Endothelial cell of umbilical vein (primary cell): ENCODE results near the gene UHRF1. TPM values are rescaled to one million over a fixed set of nuclear protein-coding genes. Genes with fewer than 3 reads are reported as not detected.

Experiments
- BruUV-seq: library from RNA; stranded (reverse); fragments of 400-500 nt; replicated peaks from 2 replicates; lab custom pipeline; 2021; lab: Mats Ljungman, UMichigan
- CTCF ChIA-PET: fragments of 300-600, 350-600 bp; sonication (Branson Sonifier 250); formaldehyde crosslinking; loops from one replicate; lab custom pipeline; 2021; ENCODE audit warnings: antibody characterized with exemption, inconsistent platforms; lab: Charles Lee
- POLR2A ChIA-PET: fragments of 300-600, 350-600 bp; sonication (Branson Sonifier 250); formaldehyde crosslinking; loops from one replicate; lab custom pipeline; 2021; ENCODE audit warnings: antibody characterized with exemption, inconsistent platforms; lab: Charles Lee
- DNase-seq: peaks from one replicate; pipeline ENCODE4 v3.0.0-alpha.2; 2011; ENCODE audit warnings: low read depth, low spot score
- FAIRE-seq: peaks from 2 replicates; lab custom pipeline; 2011; peaks lifted over from hg19 to GRCh38; lab: Jason Lieb, UNC
- H2AFZ ChIP-seq: 2 replicates; pipeline ENCODE4 v1.6.0; 2012; ENCODE audit warnings: low read depth, low read length, control low read depth, inconsistent platforms
- H3K27ac ChIP-seq: 2 replicates; pipeline ENCODE4 v1.5.1; 2011; ENCODE audit warnings: low read depth, mild to moderate bottlenecking, control low read depth, low read length, moderate library complexity; ENCODE audit not compliant: insufficient read depth
- H3K27me3 ChIP-seq, 2 experiments: 2 replicates each; pipeline versions ENCODE4 v1.6.0 to v1.6.1; 2011; ENCODE audit warnings: low read length in 2 of 2, mixed read lengths in 1 of 2; ENCODE audit not compliant: control insufficient read depth in 2 of 2, insufficient read depth in 2 of 2
- H3K36me3 ChIP-seq, 2 experiments: 2 replicates in 1 of 2; 3 replicates in 1 of 2; pipeline ENCODE4 v1.5.1; 2011; ENCODE audit warnings: low read length in 2 of 2, mild to moderate bottlenecking in 1 of 2, moderate library complexity in 1 of 2; ENCODE audit not compliant: control insufficient read depth in 2 of 2, insufficient read depth in 2 of 2; ENCODE audit errors: extremely low read depth in 1 of 2
- H3K4me1 ChIP-seq: 3 replicates; pipeline ENCODE4 v1.5.1; 2011; ENCODE audit warnings: mild to moderate bottlenecking, low read length; ENCODE audit not compliant: control insufficient read depth, insufficient read depth; ENCODE audit errors: extremely low read depth
- H3K4me2 ChIP-seq: 2 replicates; pipeline ENCODE4 v1.6.1; 2011; ENCODE audit warnings: low read length, control low read depth, mixed read lengths; ENCODE audit not compliant: insufficient read depth
- H3K4me3 ChIP-seq, 3 experiments: fragments of 200-600 bp in 1 of 3; sonication (generic), shearing (Covaris generic) in 1 of 3; replicated peaks in 1 of 3; 2 replicates each; pipeline ENCODE4 v1.5.1; 2011 to 2016; ENCODE audit warnings: control low read depth in 3 of 3, low read length in 3 of 3, mild to moderate bottlenecking in 2 of 3, inconsistent platforms in 1 of 3, low read depth in 1 of 3, moderate library complexity in 1 of 3; ENCODE audit not compliant: insufficient read depth in 1 of 3
- H3K79me2 ChIP-seq: 2 replicates; pipeline ENCODE4 v1.6.0; 2012; ENCODE audit warnings: low read length, inconsistent platforms; ENCODE audit not compliant: control insufficient read depth, insufficient read depth
- H3K9ac ChIP-seq: replicated peaks from 2 replicates; pipeline ENCODE3; 2011; ENCODE audit warnings: low read length, control low read depth; ENCODE audit not compliant: insufficient read depth; ENCODE audit errors: extremely low read depth
- H3K9me1 ChIP-seq: replicated peaks from 3 replicates; pipeline ENCODE4 v1.6.0; 2011; ENCODE audit warnings: mild to moderate bottlenecking, low read length; ENCODE audit not compliant: control insufficient read depth, insufficient read depth; ENCODE audit errors: extremely low read depth
- H3K9me3 ChIP-seq: replicated peaks from 2 replicates; pipeline ENCODE4 v1.5.1; 2012; ENCODE audit warnings: low read length, inconsistent platforms; ENCODE audit not compliant: control insufficient read depth, insufficient read depth
- H4K20me1 ChIP-seq: replicated peaks from 2 replicates; pipeline ENCODE3; 2011; ENCODE audit warnings: mild to moderate bottlenecking, low read length; ENCODE audit not compliant: control insufficient read depth, insufficient read depth; ENCODE audit errors: extremely low read depth
- FOS ChIP-seq: IDR thresholded peaks from 2 replicates; pipeline ENCODE4 v1.6.1; 2011; ENCODE audit warnings: mild to moderate bottlenecking, low read length, moderate library complexity, borderline replicate concordance; ENCODE audit not compliant: insufficient read depth
- JUN ChIP-seq: IDR thresholded peaks from 2 replicates; pipeline ENCODE4 v1.6.1; 2011; ENCODE audit warnings: borderline replicate concordance, low read depth; ENCODE audit not compliant: insufficient read length, insufficient read depth
- MAX ChIP-seq: IDR thresholded peaks from 2 replicates; pipeline ENCODE4 v1.6.1; 2011; ENCODE audit not compliant: insufficient read depth, insufficient read length
- POLR2A ChIP-seq: IDR thresholded peaks from 2 replicates; pipeline ENCODE4 v1.6.1; 2012; ENCODE audit warnings: low read depth, mild to moderate bottlenecking, control low read depth, low read length
- POLR2AphosphoS5 ChIP-seq: IDR thresholded peaks from 2 replicates; pipeline ENCODE4 v1.6.1; 2012; ENCODE audit warnings: low read depth, mild to moderate bottlenecking, control low read depth, low read length, moderate library complexity; ENCODE audit not compliant: insufficient read depth
- dilution Hi-C: fragments of 300-500 bp; cut with MboI; formaldehyde crosslinking; loops from one replicate; pipeline ENCODE4 v1.15.0; 2019; ENCODE audit warnings: low sequenced_read_pairs; ENCODE audit not compliant: extremely low pct_ligation_motif_present
- intact Hi-C: fragments of 100-400 bp; cut with micrococcal nuclease; formaldehyde crosslinking; loops from one replicate; pipeline ENCODE4 v1.10.0; 2022
- polyA plus RNA-seq, 4 experiments: library from polyadenylated mRNA; depleted of rRNA in 3 of 4; stranded (reverse) in 3 of 4; unstranded in 1 of 4; fragments of >200 nt; gene quantifications; 2 replicates each; pipeline versions ENCODE4 v1.2.1 to v1.2.3, GENCODE V29; 2011 to 2012; ENCODE audit warnings: missing spikeins in 1 of 4
- total RNA-seq: library from RNA; stranded (reverse); gene quantifications from 2 replicates; pipeline ENCODE4 v1.2.3, GENCODE V29; 2021

The UHRF1 gene
- total and polyA plus RNA-seq, 2 donors (not counting 3 experiments of a cell fraction or from before 2014, with no cell fraction given), result 13.3 to 76.8 TPM

- Histone ChIP-seq H3K4me2 (peak within 1 kb of the TSS; percentile 80), H3K9ac (peak within 1 kb of the TSS; percentile 50), H3K9me3 (no peaks in the 10 kb centered on the region), H3K4me3 (peak within 1 kb of the TSS; percentile 45 to 54 (median 48)), H3K27ac (no peak within 1 kb of the TSS), H3K79me2 (peaks cover 32% of the 10 kb centered on the region), H3K4me1 (peaks cover 23% of the 10 kb centered on the region), H3K9me1 (no peaks in the 10 kb centered on the region), H3K27me3 (no peaks in the 10 kb centered on the region), H4K20me1 (no peaks in the 10 kb centered on the region), H2AFZ (peak within 1 kb of the TSS; percentile 94), H3K36me3 (no peaks in the 10 kb centered on the region)
- peak; percentile 100 for DNase-seq
- CTCF ChIA-PET, result interaction anchor here (0.9 to 2.1 kb wide), 8 partner anchors 9 to 159 kb away, joined by 3 to 11 read pairs (median 5); partner anchors contain the start of gene UHRF1
- no TSS peak for BruUV-seq
- intact Hi-C loops (loop anchor here (1.0 to 5.0 kb wide), 3 partner anchors 58 to 301 kb away; partner anchors contain the start of gene DPP9), dilution Hi-C loops (no loop called here)
- peak; percentile 99 for FAIRE-seq
- TF ChIP-seq MAX (peak; percentile 88), JUN (no peak), POLR2AphosphoS5 (peak; percentile 90), POLR2A (peak; percentile 85), FOS (no peak)
- POLR2A ChIA-PET, result interaction anchor here (0.5 to 1.4 kb wide), 9 partner anchors 8 to 607 kb away, joined by 3 to 9 read pairs (median 3); partner anchors contain the start of gene PLIN3
Measured at GRCh38 chr19:4968462-4969291, 59.4 kb downstream of the UHRF1 start, which contains the start of gene KDM4B. Gene KDM4B, plus strand, starts transcription at chr19:4969113. Its CDS starts 63,778 bp downstream, at chr19:5032891.
